ENCODE measurements around the gene RBM47. TPM values are rescaled to one million over a fixed set of nuclear protein-coding genes. Genes with fewer than 3 reads are reported as not detected.

Gene RBM47
- total and polyA plus RNA-seq, 4 donors: 25.9 to 119 (median 94.0) TPM

GRCh38 chr4:40418430-40419230, 211.0 kb downstream of the RBM47 start:
- Histone ChIP-seq H3K27ac (ENCODE audit: low read depth in 1 of 2, low read length in 1 of 2) (peak overlapping the region in 1 of 2 donors; percentile 40), H3K9ac (ENCODE audit: insufficient read depth in 1 of 2, low read length in 2 of 2) (no peak overlapping the region), H3K27me3 (ENCODE audit: control insufficient read depth in 3 of 3, insufficient read depth in 3 of 3, low read length in 2 of 3) (no peaks in the 10 kb centered on the region), H3K9me3 (ENCODE audit: control insufficient read depth in 4 of 4, insufficient read depth in 3 of 4, low read length in 3 of 4) (no peaks in the 10 kb centered on the region), H3K4me1 (ENCODE audit: control insufficient read depth in 5 of 5, insufficient read depth in 5 of 5, low read length in 5 of 5) (no peaks in the 10 kb centered on the region), H3K36me3 (ENCODE audit: control insufficient read depth in 4 of 4, insufficient read depth in 4 of 4, low read length in 4 of 4) (no peaks in the 10 kb centered on the region), H3K4me3 (no peak overlapping the region)
- no peak for ATAC-seq (ENCODE audit: insufficient read depth, low FRiP score)
- peak in 2 of 3 donors; percentile 13 to 41 for DNase-seq
- TF ChIP-seq, protein P1, sequence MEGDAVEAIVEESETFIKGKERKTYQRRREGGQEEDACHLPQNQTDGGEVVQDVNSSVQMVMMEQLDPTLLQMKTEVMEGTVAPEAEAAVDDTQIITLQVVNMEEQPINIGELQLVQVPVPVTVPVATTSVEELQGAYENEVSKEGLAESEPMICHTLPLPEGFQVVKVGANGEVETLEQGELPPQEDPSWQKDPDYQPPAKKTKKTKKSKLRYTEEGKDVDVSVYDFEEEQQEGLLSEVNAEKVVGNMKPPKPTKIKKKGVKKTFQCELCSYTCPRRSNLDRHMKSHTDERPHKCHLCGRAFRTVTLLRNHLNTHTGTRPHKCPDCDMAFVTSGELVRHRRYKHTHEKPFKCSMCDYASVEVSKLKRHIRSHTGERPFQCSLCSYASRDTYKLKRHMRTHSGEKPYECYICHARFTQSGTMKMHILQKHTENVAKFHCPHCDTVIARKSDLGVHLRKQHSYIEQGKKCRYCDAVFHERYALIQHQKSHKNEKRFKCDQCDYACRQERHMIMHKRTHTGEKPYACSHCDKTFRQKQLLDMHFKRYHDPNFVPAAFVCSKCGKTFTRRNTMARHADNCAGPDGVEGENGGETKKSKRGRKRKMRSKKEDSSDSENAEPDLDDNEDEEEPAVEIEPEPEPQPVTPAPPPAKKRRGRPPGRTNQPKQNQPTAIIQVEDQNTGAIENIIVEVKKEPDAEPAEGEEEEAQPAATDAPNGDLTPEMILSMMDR (IDR thresholded peaks at IDR 0.05; ENCODE audit: control extremely low read depth, extremely low read depth): no peak
- WGBS, 2 donors: 72 to 89% methylated on average over 6 of the region's 6 CpGs

- Histone ChIP-seq H3K27me3 (ENCODE audit: control insufficient read depth in 3 of 3, insufficient read depth in 3 of 3, low read length in 2 of 3) (no peaks in the 10 kb centered on the region), H3K9me3 (ENCODE audit: control insufficient read depth in 4 of 4, insufficient read depth in 3 of 4, low read length in 3 of 4) (no peaks in the 10 kb centered on the region), H3K4me3 (no peak overlapping the region), H3K4me1 (ENCODE audit: control insufficient read depth in 5 of 5, insufficient read depth in 5 of 5, low read length in 5 of 5) (no peaks in the 10 kb centered on the region), H3K27ac (ENCODE audit: low read depth in 1 of 2, low read length in 1 of 2) (no peak overlapping the region), H3K36me3 (ENCODE audit: control insufficient read depth in 4 of 4, insufficient read depth in 4 of 4, low read length in 4 of 4) (no peaks in the 10 kb centered on the region), H3K9ac (ENCODE audit: insufficient read depth in 1 of 2, low read length in 2 of 2) (no peak overlapping the region)
- ATAC-seq (ENCODE audit: insufficient read depth, low FRiP score) (no peak), DNase-seq (no peak)
- WGBS, 2 donors: 69 to 71% methylated on average over 5 of the region's 5 CpGs
- TF ChIP-seq, protein P1 (IDR thresholded peaks at IDR 0.05; ENCODE audit: control extremely low read depth, extremely low read depth): no peak
Measured at GRCh38 chr4:40417941-40418340, 211.7 kb downstream of the RBM47 start.

DNA sequence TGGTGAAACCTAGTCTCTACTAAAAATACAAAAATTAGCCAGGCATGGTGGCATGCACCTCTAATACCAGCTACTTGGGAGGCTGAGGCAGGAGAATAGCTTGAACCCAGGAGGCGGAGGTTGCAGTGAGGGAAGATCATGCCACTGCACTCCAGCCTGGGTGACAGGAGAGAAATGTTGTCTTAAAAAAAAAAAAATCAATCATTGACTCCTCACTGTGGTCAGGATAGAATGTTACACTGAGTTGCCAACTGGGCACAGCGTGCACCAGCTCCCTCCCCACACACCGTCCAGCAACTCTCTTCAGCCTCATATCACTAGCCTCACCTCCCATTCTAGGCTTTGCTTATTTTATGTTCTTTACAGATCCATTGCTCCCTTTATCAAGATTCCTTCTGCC, 215.0 kb downstream of the RBM47 start:
- H3K27ac ChIP-seq (ENCODE audit: low read depth in 1 of 2, low read length in 1 of 2): no peak overlapping the region
- 83 to 95% methylated on average over 3 of the region's 3 CpGs for WGBS, 2 donors
- no peaks in the 10 kb centered on the region for H3K27me3 ChIP-seq (ENCODE audit: control insufficient read depth in 3 of 3, insufficient read depth in 3 of 3, low read length in 2 of 3)
- H3K4me3 ChIP-seq: no peak overlapping the region
- TF ChIP-seq, protein P1 (IDR thresholded peaks at IDR 0.05; ENCODE audit: control extremely low read depth, extremely low read depth): no peak
- no peaks in the 10 kb centered on the region for H3K9me3 ChIP-seq (ENCODE audit: control insufficient read depth in 4 of 4, insufficient read depth in 3 of 4, low read length in 3 of 4)
- no peak overlapping the region for H3K9ac ChIP-seq (ENCODE audit: insufficient read depth in 1 of 2, low read length in 2 of 2)
- DNase-seq (no peak), ATAC-seq (ENCODE audit: insufficient read depth, low FRiP score) (no peak)
- no peaks in the 10 kb centered on the region for H3K4me1 ChIP-seq (ENCODE audit: control insufficient read depth in 5 of 5, insufficient read depth in 5 of 5, low read length in 5 of 5)
- no peaks in the 10 kb centered on the region for H3K36me3 ChIP-seq (ENCODE audit: control insufficient read depth in 4 of 4, insufficient read depth in 4 of 4, low read length in 4 of 4)
